SK-N-SH (cell line): ENCODE results near the gene MATN1. TPM values are rescaled to one million over a fixed set of nuclear protein-coding genes. Genes with fewer than 3 reads are reported as not detected.

Experiments used
- CTCF ChIA-PET: fragments of 300-600, 350-600 bp; formaldehyde crosslinking; extraction: SDS; loops from one replicate; lab custom pipeline; 2021; lab: Yijun Ruan, JAX
- POLR2A ChIA-PET: fragments of 350-600 bp; sonication (Branson Sonifier 250); formaldehyde crosslinking; extraction: SDS; loops from one replicate; lab custom pipeline; 2020; ENCODE audit warnings: antibody characterized with exemption, inconsistent platforms; lab: Yijun Ruan, JAX
- DNase-seq: peaks from one replicate; pipeline ENCODE4 v3.0.0; 2012
- H2AFZ ChIP-seq: fragments of 200-600 bp; sonication (generic); 2 replicates; pipeline ENCODE4 v1.8.1; 2016; ENCODE audit warnings: antibody characterized with exemption, mild to moderate bottlenecking, low read depth
- H3F3A ChIP-seq: fragments of 200-600 bp; sonication (generic); replicated peaks from 2 replicates; pipeline ENCODE3; 2016; ENCODE audit warnings: antibody characterized with exemption, mild to moderate bottlenecking; ENCODE audit not compliant: insufficient read depth
- H3K27ac ChIP-seq, 2 experiments: fragments of 200-500 bp in 1 of 2; fragments of 200-600 bp in 1 of 2; sonication (Bioruptor generic) in 1 of 2; sonication (generic), shearing (Covaris generic) in 1 of 2; 2 replicates each; pipeline versions ENCODE4 v1.5.1 to v1.6.1; 2014 to 2016; ENCODE audit warnings: low read depth in 2 of 2, inconsistent platforms in 1 of 2, low read length in 1 of 2, mild to moderate bottlenecking in 1 of 2, mixed read lengths in 1 of 2
- H3K27me3 ChIP-seq: fragments of 200-600 bp; sonication (generic), shearing (Covaris generic); 2 replicates; pipeline ENCODE4 v1.6.1; 2016; ENCODE audit warnings: mixed run types; ENCODE audit not compliant: insufficient read depth
- H3K36me3 ChIP-seq, 2 experiments: fragments of 200-500 bp in 1 of 2; fragments of 200-600 bp in 1 of 2; sonication (Bioruptor generic) in 1 of 2; sonication (generic) in 1 of 2; replicated peaks in 1 of 2; 2 replicates each; pipeline versions ENCODE3 to v1.5.1; 2014 to 2016; ENCODE audit warnings: low read length in 1 of 2, mild to moderate bottlenecking in 1 of 2; ENCODE audit not compliant: insufficient read depth in 2 of 2, control insufficient read depth in 1 of 2
- H3K4me1 ChIP-seq, 2 experiments: fragments of 200-500 bp in 1 of 2; fragments of 200-600 bp in 1 of 2; sonication (Bioruptor generic) in 1 of 2; sonication (generic), shearing (Covaris generic) in 1 of 2; 2 replicates each; pipeline versions ENCODE4 v1.5.1 to v1.6.1; 2014 to 2016; ENCODE audit warnings: low read depth in 1 of 2, low read length in 1 of 2, mixed run types in 1 of 2; ENCODE audit not compliant: insufficient read depth in 2 of 2, control insufficient read depth in 1 of 2
- H3K4me2 ChIP-seq: fragments of 200-600 bp; sonication (generic), shearing (Covaris generic); 2 replicates; pipeline ENCODE4 v1.6.1; 2017; ENCODE audit warnings: mixed run types
- H3K4me3 ChIP-seq, 2 experiments: fragments of 200-500 bp in 1 of 2; fragments of 200-600 bp in 1 of 2; sonication (Bioruptor generic) in 1 of 2; sonication (generic), shearing (Covaris generic) in 1 of 2; 2 replicates each; pipeline versions ENCODE4 v1.5.1 to v1.8.1; 2014 to 2016; ENCODE audit warnings: low read depth in 2 of 2, inconsistent platforms in 1 of 2, low read length in 1 of 2, mild to moderate bottlenecking in 1 of 2, mixed read lengths in 1 of 2, moderate library complexity in 1 of 2
- H3K79me2 ChIP-seq: fragments of 200-600 bp; sonication (generic); 2 replicates; pipeline ENCODE4 v1.8.1; 2017; ENCODE audit warnings: mild to moderate bottlenecking; ENCODE audit not compliant: insufficient read depth
- H3K9ac ChIP-seq: fragments of 200-600 bp; sonication (generic); 2 replicates; pipeline ENCODE4 v1.6.1; 2017; ENCODE audit warnings: mixed run types
- H3K9me2 ChIP-seq: fragments of 200-600 bp; sonication (generic); 2 replicates; pipeline ENCODE4 v1.6.1; 2017; ENCODE audit warnings: mixed run types
- H3K9me3 ChIP-seq: fragments of 200-600 bp; sonication (generic); 2 replicates; pipeline ENCODE4 v1.6.1; 2017; ENCODE audit warnings: mixed run types, mild to moderate bottlenecking, moderate library complexity
- H4K20me1 ChIP-seq: fragments of 200-600 bp; sonication (generic); 2 replicates; pipeline ENCODE4 v1.6.1; 2017; ENCODE audit warnings: mild to moderate bottlenecking, mixed run types; ENCODE audit not compliant: insufficient read depth
- EZH2phosphoT487 ChIP-seq: fragments of 200-600 bp; sonication (generic); IDR thresholded peaks from 2 replicates; pipeline ENCODE4 v1.6.1; 2017; ENCODE audit warnings: low read depth, mixed run types, mild to moderate bottlenecking, antibody characterized with exemption, moderate library complexity, borderline replicate concordance
- FOXJ3 ChIP-seq: sonication (generic); formaldehyde crosslinking; IDR thresholded peaks from 2 replicates; pipeline ENCODE4 v1.5.1; 2020; ENCODE audit warnings: mild to moderate bottlenecking, missing genetic modification reagents
- GATA2 ChIP-seq: sonication (generic); formaldehyde crosslinking; IDR thresholded peaks from 2 replicates; pipeline ENCODE4 v1.5.0; 2020; ENCODE audit warnings: mild to moderate bottlenecking, missing genetic modification reagents
- MXI1 ChIP-seq: IDR thresholded peaks from 2 replicates; pipeline ENCODE4 v1.6.1; 2012; ENCODE audit warnings: mild to moderate bottlenecking, low read depth, low read length, improper control_type of control experiment
- RAD21 ChIP-seq: IDR thresholded peaks from 2 replicates; pipeline ENCODE4 v1.6.1; 2012; ENCODE audit warnings: mild to moderate bottlenecking, low read length
- SIN3A ChIP-seq: IDR thresholded peaks from 2 replicates; pipeline ENCODE4 v1.6.1; 2012; ENCODE audit warnings: low read depth, mild to moderate bottlenecking, low read length, moderate library complexity, borderline replicate concordance
- TCF12 ChIP-seq: IDR thresholded peaks from 2 replicates; pipeline ENCODE4 v1.4.0; 2012
- TEAD4 ChIP-seq: IDR thresholded peaks from 2 replicates; pipeline ENCODE4 v1.4.0; 2012; ENCODE audit warnings: mild to moderate bottlenecking, borderline replicate concordance; ENCODE audit not compliant: insufficient read depth
- YY1 ChIP-seq: IDR thresholded peaks from 2 replicates; pipeline ENCODE4 v1.4.0; 2012; ENCODE audit warnings: low read depth, mild to moderate bottlenecking
- WGBS: methylation state at CpG from one replicate; pipeline ENCODE4 v1.1.6; 2017; ENCODE audit warnings: low lambda C conversion rate; 5-methylcytosine and 5-hydroxymethylcytosine counted together
- polyA plus RNA-seq, 3 experiments: library from polyadenylated mRNA; depleted of rRNA; stranded (reverse); fragments of >200 nt; gene quantifications; 2 replicates each; pipeline ENCODE4 v1.2.3, GENCODE V29; 2012
- TF ChIP-seq, protein P1 (sequence below): fragments of 150-350 bp; IDR thresholded peaks from 2 replicates; pipeline ENCODE4 v1.6.1; 2017; ENCODE audit warnings: antibody characterized with exemption, low read length, low read depth, borderline replicate concordance
- TF ChIP-seq, protein P2 (sequence below): IDR thresholded peaks from 2 replicates; pipeline ENCODE4 v1.6.1; 2012; ENCODE audit warnings: mild to moderate bottlenecking, low read depth, low read length, moderate library complexity
- TF ChIP-seq, protein P3 (sequence below): IDR thresholded peaks from 2 replicates; pipeline ENCODE4; 2012
- TF ChIP-seq, protein P4 (sequence below): fragments of 200-600 bp; sonication (generic); IDR thresholded peaks from 2 replicates; pipeline ENCODE4 v1.6.1; 2017; ENCODE audit warnings: antibody characterized with exemption, mild to moderate bottlenecking, moderate library complexity

The MATN1 gene
- polyA plus RNA-seq, 1 of the 3 experiments (the other 2 are of a cell fraction) = 0.23 TPM

DNA sequence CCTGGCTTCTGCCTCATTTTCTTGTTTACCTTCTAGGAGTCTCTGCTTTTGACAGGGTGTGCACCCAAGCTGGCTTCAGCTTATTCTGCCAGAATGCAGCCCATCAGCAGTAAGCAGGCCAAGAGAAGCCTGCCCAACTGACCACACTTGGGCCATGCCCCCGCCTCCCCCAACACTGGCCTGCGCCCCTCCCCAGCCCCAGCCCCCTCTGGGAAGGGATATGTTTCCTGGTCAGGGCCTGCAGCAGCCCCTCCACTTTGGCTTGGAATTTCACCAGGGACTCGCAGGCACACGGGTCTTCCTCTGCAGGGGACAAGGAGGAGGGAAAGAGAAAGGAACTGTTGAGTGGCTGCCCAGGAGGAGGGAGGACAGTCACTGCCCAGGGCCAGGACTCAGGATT lies 9.4 kb downstream of the MATN1 start:
- no peaks in the 10 kb centered on the region for H4K20me1 ChIP-seq
- peaks cover 6% of the 10 kb centered on the region for H3F3A ChIP-seq
- H3K27me3 ChIP-seq = no peaks in the 10 kb centered on the region; the same call in 1 of the 2 replicates
- no peak overlapping the region for H3K4me3 ChIP-seq
- WGBS = 80% methylated on average over 3 of the region's 4 CpGs
- H3K36me3 ChIP-seq = no peaks in the 10 kb centered on the region
- TF ChIP-seq, protein P1, sequence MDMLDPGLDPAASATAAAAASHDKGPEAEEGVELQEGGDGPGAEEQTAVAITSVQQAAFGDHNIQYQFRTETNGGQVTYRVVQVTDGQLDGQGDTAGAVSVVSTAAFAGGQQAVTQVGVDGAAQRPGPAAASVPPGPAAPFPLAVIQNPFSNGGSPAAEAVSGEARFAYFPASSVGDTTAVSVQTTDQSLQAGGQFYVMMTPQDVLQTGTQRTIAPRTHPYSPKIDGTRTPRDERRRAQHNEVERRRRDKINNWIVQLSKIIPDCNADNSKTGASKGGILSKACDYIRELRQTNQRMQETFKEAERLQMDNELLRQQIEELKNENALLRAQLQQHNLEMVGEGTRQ = no peak
- TF ChIP-seq, protein P2, sequence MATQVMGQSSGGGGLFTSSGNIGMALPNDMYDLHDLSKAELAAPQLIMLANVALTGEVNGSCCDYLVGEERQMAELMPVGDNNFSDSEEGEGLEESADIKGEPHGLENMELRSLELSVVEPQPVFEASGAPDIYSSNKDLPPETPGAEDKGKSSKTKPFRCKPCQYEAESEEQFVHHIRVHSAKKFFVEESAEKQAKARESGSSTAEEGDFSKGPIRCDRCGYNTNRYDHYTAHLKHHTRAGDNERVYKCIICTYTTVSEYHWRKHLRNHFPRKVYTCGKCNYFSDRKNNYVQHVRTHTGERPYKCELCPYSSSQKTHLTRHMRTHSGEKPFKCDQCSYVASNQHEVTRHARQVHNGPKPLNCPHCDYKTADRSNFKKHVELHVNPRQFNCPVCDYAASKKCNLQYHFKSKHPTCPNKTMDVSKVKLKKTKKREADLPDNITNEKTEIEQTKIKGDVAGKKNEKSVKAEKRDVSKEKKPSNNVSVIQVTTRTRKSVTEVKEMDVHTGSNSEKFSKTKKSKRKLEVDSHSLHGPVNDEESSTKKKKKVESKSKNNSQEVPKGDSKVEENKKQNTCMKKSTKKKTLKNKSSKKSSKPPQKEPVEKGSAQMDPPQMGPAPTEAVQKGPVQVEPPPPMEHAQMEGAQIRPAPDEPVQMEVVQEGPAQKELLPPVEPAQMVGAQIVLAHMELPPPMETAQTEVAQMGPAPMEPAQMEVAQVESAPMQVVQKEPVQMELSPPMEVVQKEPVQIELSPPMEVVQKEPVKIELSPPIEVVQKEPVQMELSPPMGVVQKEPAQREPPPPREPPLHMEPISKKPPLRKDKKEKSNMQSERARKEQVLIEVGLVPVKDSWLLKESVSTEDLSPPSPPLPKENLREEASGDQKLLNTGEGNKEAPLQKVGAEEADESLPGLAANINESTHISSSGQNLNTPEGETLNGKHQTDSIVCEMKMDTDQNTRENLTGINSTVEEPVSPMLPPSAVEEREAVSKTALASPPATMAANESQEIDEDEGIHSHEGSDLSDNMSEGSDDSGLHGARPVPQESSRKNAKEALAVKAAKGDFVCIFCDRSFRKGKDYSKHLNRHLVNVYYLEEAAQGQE = no peak
- TF ChIP-seq TEAD4 (no peak), FOXJ3 (no peak), GATA2 (no peak), TCF12 (no peak), EZH2phosphoT487 (no peak), MXI1 (no peak), RAD21 (no peak), YY1 (no peak), SIN3A (no peak)
- TF ChIP-seq, protein P3, sequence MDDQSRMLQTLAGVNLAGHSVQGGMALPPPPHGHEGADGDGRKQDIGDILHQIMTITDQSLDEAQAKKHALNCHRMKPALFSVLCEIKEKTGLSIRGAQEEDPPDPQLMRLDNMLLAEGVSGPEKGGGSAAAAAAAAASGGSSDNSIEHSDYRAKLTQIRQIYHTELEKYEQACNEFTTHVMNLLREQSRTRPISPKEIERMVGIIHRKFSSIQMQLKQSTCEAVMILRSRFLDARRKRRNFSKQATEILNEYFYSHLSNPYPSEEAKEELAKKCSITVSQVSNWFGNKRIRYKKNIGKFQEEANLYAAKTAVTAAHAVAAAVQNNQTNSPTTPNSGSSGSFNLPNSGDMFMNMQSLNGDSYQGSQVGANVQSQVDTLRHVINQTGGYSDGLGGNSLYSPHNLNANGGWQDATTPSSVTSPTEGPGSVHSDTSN = no peak
- TF ChIP-seq, protein P4, sequence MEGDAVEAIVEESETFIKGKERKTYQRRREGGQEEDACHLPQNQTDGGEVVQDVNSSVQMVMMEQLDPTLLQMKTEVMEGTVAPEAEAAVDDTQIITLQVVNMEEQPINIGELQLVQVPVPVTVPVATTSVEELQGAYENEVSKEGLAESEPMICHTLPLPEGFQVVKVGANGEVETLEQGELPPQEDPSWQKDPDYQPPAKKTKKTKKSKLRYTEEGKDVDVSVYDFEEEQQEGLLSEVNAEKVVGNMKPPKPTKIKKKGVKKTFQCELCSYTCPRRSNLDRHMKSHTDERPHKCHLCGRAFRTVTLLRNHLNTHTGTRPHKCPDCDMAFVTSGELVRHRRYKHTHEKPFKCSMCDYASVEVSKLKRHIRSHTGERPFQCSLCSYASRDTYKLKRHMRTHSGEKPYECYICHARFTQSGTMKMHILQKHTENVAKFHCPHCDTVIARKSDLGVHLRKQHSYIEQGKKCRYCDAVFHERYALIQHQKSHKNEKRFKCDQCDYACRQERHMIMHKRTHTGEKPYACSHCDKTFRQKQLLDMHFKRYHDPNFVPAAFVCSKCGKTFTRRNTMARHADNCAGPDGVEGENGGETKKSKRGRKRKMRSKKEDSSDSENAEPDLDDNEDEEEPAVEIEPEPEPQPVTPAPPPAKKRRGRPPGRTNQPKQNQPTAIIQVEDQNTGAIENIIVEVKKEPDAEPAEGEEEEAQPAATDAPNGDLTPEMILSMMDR = no peak
- H3K9me3 ChIP-seq = no peaks in the 10 kb centered on the region
- ChIA-PET CTCF (interaction anchor here (1.4 to 1.5 kb wide), 2 partner anchors 361 to 1477 kb away, joined by 3 read pairs; partner anchors contain the start of gene PTPRU), POLR2A (no interaction called here)
- no peaks in the 10 kb centered on the region for H3K9me2 ChIP-seq
- no peak overlapping the region for H2AFZ ChIP-seq
- H3K79me2 ChIP-seq = no peaks in the 10 kb centered on the region
- DNase-seq = no peak
- H3K27ac ChIP-seq = no peak overlapping the region
- no peak overlapping the region for H3K4me2 ChIP-seq
- H3K9ac ChIP-seq = no peak overlapping the region
- peaks cover 0 to 14% of the 10 kb centered on the region in 2 experiments; a peak in 2 of 4 replicates for H3K4me1 ChIP-seq
